Gastrocnemius medialis (tissue), 4 donors: Measurements from ENCODE around the gene CDH4. TPM values are rescaled to one million over a fixed set of nuclear protein-coding genes. Genes with fewer than 3 reads are reported as not detected.

ENCODE experiments used
- ATAC-seq, 2 donors: fragments of 150-250 bp; one replicate each; pipeline ENCODE4 v1.9.1; 2016
- DNase-seq, 2 donors: peaks; one replicate each; pipeline ENCODE4 v3.0.0-alpha.2; 2019
- H3K27ac ChIP-seq, 4 donors: fragments of 200-600 bp; sonication (generic); 1 replicate in 1 of 4; 2 replicates in 3 of 4; pipeline ENCODE4 v1.5.1; 2016 to 2018; ENCODE audit warnings: mild to moderate bottlenecking in 2 of 4, moderate library complexity in 1 of 4
- H3K27me3 ChIP-seq, 3 donors: fragments of 200-600 bp; sonication (generic) in 2 of 3; 1 replicate in 1 of 3; 2 replicates in 2 of 3; pipeline versions ENCODE4 v1.5.1 to v1.6.0; 2016 to 2019; ENCODE audit warnings: mild to moderate bottlenecking in 1 of 3, moderate library complexity in 1 of 3
- H3K36me3 ChIP-seq, 2 donors: fragments of 200-600 bp; sonication (generic) in 1 of 2; one replicate each; pipeline ENCODE4 v1.5.1; 2017 to 2018
- H3K4me1 ChIP-seq, 2 donors: fragments of 200-600 bp; sonication (generic) in 1 of 2; one replicate each; pipeline ENCODE4 v1.5.1; 2016 to 2017; ENCODE audit warnings: mild to moderate bottlenecking in 2 of 2
- H3K4me3 ChIP-seq, 4 donors: fragments of 200-600 bp; sonication (generic) in 3 of 4; 1 replicate in 1 of 4; 2 replicates in 3 of 4; pipeline ENCODE4 v1.5.1; 2016 to 2019; ENCODE audit warnings: mild to moderate bottlenecking in 2 of 4
- H3K9me3 ChIP-seq, 3 donors: fragments of 200-600 bp; sonication (generic) in 2 of 3; 1 replicate in 1 of 3; 2 replicates in 2 of 3; pipeline ENCODE4 v1.5.1; 2016 to 2019
- POLR2A ChIP-seq, 2 donors: fragments of 450-650 bp; IDR thresholded peaks; one replicate each; pipeline ENCODE4 v1.6.1; 2017; ENCODE audit warnings: antibody characterized with exemption in 2 of 2, mild to moderate bottlenecking in 2 of 2, moderate library complexity in 2 of 2
- in situ Hi-C, 4 donors: fragments of 200-750 bp; cut with MboI; loops; one replicate each; pipeline versions ENCODE4 v1.15.0 to v1.8.0; 2017; ENCODE audit warnings: low sequenced_read_pairs in 4 of 4
- intact Hi-C: fragments of 100-400 bp; cut with DNase I; formaldehyde crosslinking; loops from one replicate; pipeline ENCODE4 v1.15.1; 2023; ENCODE audit warnings: low total_unique reads
- total RNA-seq, 4 donors: library from RNA; depleted of rRNA; stranded (reverse); fragments of >200 nt; gene quantifications; one replicate each; pipeline versions ENCODE4 v1.1.0 to v1.2.3, GENCODE V29; 2016
- TF ChIP-seq, protein P1 (sequence below), 5 experiments: fragments of 450-650 bp in 3 of 5; fragments of 200-600 bp in 2 of 5; sonication (generic) in 2 of 5; IDR thresholded peaks in 4 of 5; conservative IDR thresholded peaks in 1 of 5; 1 replicate in 4 of 5; 2 replicates in 1 of 5; pipeline ENCODE4 v1.5.1; 2016 to 2019; ENCODE audit warnings: antibody characterized with exemption in 5 of 5, mild to moderate bottlenecking in 3 of 5, moderate library complexity in 3 of 5

Gene CDH4
- total RNA-seq, 4 donors from 2014 or later = 0.38 to 1.2 (median 0.86) TPM

DNA sequence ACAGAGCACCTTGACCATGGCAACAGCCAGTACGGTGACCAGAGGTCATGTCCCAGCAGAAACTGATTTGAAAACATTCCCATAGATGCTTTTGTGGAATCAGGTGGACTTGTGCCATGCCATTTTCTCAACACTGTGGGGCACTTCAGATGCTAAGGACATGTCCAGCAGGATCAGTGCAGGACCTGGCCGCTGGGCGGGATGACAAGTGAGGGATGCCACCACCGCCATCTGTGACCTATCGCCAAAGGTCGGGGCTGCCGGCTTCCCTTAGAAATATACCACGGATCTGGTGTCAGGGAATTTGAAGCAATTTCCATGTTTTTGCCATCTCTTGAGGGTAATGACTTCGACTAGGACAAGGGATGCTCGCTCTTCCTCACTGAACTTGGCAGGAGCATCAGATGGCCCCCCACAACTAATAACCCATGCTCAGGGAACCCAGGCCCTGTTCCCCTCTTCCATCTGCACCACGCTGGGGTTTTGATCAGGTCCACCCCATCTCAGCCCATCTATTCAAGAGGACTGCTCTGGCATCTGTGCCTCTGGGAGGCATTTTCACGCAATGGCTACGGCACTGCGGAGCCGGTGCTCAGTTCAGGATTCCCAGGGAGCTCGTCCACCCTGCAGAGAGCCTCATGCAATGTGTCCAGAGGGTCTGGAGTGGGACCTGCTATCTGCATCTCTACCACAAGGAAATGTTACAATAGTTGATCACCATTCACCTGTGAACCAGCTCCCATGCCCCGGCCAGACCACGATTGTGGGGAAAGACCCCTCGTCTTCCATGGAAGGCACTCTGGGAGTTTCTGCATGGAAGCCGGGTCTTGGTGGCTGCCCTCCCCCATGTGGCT lies 511.1 kb downstream of the CDH4 start:
- Histone ChIP-seq H3K4me3 (no peak overlapping the region), H3K9me3 (no peaks in the 10 kb centered on the region), H3K4me1 (no peaks in the 10 kb centered on the region), H3K27me3 (peaks cover 0 to 3% (median 0%) of the 10 kb centered on the region in 3 donors), H3K36me3 (no peaks in the 10 kb centered on the region), H3K27ac (no peak overlapping the region)
- intact Hi-C loops (no loop called here), in situ Hi-C loops (no loop called here)
- DNase-seq = no peak
- TF ChIP-seq, protein P1, sequence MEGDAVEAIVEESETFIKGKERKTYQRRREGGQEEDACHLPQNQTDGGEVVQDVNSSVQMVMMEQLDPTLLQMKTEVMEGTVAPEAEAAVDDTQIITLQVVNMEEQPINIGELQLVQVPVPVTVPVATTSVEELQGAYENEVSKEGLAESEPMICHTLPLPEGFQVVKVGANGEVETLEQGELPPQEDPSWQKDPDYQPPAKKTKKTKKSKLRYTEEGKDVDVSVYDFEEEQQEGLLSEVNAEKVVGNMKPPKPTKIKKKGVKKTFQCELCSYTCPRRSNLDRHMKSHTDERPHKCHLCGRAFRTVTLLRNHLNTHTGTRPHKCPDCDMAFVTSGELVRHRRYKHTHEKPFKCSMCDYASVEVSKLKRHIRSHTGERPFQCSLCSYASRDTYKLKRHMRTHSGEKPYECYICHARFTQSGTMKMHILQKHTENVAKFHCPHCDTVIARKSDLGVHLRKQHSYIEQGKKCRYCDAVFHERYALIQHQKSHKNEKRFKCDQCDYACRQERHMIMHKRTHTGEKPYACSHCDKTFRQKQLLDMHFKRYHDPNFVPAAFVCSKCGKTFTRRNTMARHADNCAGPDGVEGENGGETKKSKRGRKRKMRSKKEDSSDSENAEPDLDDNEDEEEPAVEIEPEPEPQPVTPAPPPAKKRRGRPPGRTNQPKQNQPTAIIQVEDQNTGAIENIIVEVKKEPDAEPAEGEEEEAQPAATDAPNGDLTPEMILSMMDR (IDR thresholded peaks at IDR 0.05 in 4 of 5, conservative IDR thresholded peaks at IDR 0.05 in 1 of 5) = no peak
- no peak for TF ChIP-seq POLR2A (IDR thresholded peaks at IDR 0.05)
- no peak for ATAC-seq

DNA sequence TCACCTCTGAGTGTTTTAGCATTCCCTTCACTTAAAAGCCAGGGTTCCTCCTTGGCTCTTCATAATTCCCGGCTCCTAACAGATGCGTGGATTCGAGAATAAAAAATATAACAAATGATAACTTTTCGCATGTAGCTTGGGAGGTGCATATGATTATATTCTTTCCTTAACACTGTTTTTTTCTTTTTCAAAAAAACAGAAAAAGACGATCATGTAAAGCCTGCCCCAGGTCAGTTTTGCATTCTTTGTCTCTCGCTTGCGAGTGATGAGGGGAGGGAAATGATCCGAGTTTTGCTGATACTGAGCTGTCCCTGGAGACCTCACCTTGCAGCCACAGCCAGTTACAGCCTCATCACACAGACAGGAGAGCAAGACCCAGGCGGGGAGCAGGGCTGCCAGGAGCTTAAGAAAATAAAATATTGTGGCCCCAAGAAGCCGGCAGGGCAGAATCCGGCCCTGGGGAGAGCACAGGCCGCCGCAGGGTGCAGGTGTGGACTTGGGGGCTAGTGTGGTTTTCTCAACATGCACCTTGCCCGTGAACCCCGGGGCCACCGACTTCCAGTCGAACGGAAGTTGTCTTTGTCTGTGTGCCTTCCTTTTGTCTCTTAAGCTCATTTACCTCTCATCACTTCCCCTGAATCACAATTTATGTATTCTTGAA lies 511.8 kb downstream of the CDH4 start:
- no peak for ATAC-seq
- no peak for DNase-seq
- no peak for TF ChIP-seq POLR2A (IDR thresholded peaks at IDR 0.05)
- TF ChIP-seq, protein P1 (IDR thresholded peaks at IDR 0.05 in 4 of 5, conservative IDR thresholded peaks at IDR 0.05 in 1 of 5) = no peak
- in situ Hi-C loops = no loop called here
- peaks cover 0 to 3% (median 0%) of the 10 kb centered on the region in 3 donors for H3K27me3 ChIP-seq
- H3K36me3 ChIP-seq = no peaks in the 10 kb centered on the region
- no peak overlapping the region for H3K27ac ChIP-seq
- H3K4me3 ChIP-seq = no peak overlapping the region
- H3K9me3 ChIP-seq = no peaks in the 10 kb centered on the region
- no peaks in the 10 kb centered on the region for H3K4me1 ChIP-seq
- intact Hi-C loops = no loop called here

DNA sequence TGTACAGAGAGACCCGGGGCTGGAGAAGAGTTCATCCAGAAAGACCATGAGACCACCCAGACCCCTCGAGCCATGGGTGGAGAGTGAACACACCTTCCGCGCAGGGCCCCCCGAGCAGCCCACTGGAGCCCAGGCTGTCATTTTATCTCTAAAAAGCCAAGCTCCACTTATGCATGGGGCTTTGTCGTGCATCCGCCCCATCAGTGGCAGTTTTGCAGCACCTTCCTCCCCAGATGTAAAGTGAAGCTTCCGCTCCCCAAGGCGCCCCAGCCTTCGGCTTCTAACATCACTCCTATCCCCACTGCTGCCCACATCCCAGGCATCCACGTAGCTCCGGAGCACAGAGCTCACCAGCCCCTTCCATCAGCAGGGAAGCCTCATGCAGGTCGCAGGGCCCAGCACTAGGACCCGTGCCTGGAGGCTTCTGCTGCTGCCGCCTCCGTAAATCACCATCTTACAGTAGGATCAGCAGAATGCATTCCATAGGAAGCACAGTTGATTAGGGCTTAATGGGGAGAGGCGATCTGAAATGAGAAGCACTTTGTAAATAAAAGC lies 512.5 kb downstream of the CDH4 start:
- intact Hi-C loops = no loop called here
- H3K9me3 ChIP-seq = no peaks in the 10 kb centered on the region
- in situ Hi-C loops = no loop called here
- H3K27ac ChIP-seq = no peak overlapping the region
- H3K4me1 ChIP-seq = no peaks in the 10 kb centered on the region
- DNase-seq (no peak), ATAC-seq (no peak)
- no peak overlapping the region for H3K4me3 ChIP-seq
- no peak for TF ChIP-seq POLR2A (IDR thresholded peaks at IDR 0.05)
- TF ChIP-seq, protein P1 (IDR thresholded peaks at IDR 0.05 in 4 of 5, conservative IDR thresholded peaks at IDR 0.05 in 1 of 5) = no peak
- H3K36me3 ChIP-seq = no peaks in the 10 kb centered on the region
- peaks cover 0 to 3% (median 0%) of the 10 kb centered on the region in 3 donors for H3K27me3 ChIP-seq

DNA sequence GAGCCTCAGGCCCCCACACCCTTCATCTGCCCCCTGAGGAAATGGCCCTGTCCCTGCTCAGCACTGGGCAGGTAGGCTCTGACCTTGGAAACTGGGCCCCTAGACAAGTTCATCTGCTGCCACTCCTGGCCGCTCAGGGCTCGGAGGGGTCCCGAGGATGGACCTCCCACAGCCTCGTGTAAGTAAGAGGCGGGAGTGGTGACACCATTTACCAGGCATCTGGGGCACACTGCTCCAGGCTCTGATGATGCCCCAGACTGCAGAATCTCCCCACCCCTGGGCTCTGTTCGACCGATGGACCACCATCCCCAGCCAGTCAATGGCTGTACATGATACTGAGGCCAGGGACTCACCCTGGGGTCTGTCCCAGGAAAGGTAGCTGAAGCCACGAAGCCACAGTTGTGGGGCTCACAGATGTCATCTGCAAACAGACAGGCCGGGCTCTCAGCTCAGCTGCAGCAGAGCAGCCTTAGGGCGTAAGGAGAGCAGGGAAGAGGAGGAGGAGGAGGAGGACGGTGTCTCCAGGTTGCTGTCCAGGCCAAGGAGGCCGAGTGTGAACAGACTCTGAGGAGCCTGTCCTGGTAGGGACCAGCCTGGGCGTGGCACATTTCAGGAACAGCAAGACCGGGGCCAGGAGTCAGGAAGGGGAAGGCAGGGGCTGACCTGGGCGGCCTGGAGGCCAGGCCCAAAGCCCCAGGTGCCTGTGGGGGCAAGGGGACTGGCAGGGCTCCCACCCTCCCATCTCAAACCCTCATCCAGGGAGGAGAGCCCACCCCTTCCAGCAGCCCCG lies 513.2 kb downstream of the CDH4 start:
- Histone ChIP-seq H3K9me3 (no peaks in the 10 kb centered on the region), H3K4me1 (no peaks in the 10 kb centered on the region), H3K4me3 (no peak overlapping the region), H3K36me3 (no peaks in the 10 kb centered on the region), H3K27ac (no peak overlapping the region), H3K27me3 (peaks cover 0 to 3% (median 0%) of the 10 kb centered on the region in 3 donors)
- no peak for ATAC-seq
- no peak for DNase-seq
- TF ChIP-seq POLR2A (IDR thresholded peaks at IDR 0.05) = no peak
- TF ChIP-seq, protein P1 (IDR thresholded peaks at IDR 0.05 in 4 of 5, conservative IDR thresholded peaks at IDR 0.05 in 1 of 5) = no peak
- intact Hi-C loops (no loop called here), in situ Hi-C loops (no loop called here)
